SH-SY5Y (cell line): ENCODE data around the gene RMP24.

Source experiments
- GATA2 ChIP-seq: IDR thresholded peaks from 2 replicates; pipeline ENCODE4 v1.6.1; 2011; ENCODE audit warnings: mild to moderate bottlenecking, low read depth, low read length
- GATA3 ChIP-seq: IDR thresholded peaks from 2 replicates; pipeline ENCODE4 v1.6.1; 2011; ENCODE audit warnings: low read depth, mild to moderate bottlenecking, low read length, moderate library complexity

GRCh38 chr18:35973650-35974049 is 1.2 kb downstream of the RMP24 start:
- TF ChIP-seq GATA3 (no peak), GATA2 (no peak)
